Stimulated activated CD8-positive, alpha-beta memory T cell treated with anti-CD3 and anti-CD28 coated beads, Interleukin-2, amount 100 ng/mL, for 48 hours (primary cell): ENCODE data around the gene PRR29.
A peak's percentile ranks its signal among the peaks of the same experiment; 100 is the strongest.

Experiments used
- DNase-seq, 2 donors: peaks; one replicate each; pipeline ENCODE4 v3.0.0-alpha.2; 2020; ENCODE audit warnings: low read depth in 2 of 2

Gene PRR29

GRCh38 chr17:63998050-63998720 lies at the start of gene PRR29:
Gene PRR29, plus strand, starts transcription at chr17:63998351. Its CDS starts 14 bp downstream, at chr17:63998365.
- DNase-seq: peak; percentile 62

GRCh38 chr17:63948521-63948920 lies 49.6 kb upstream of the PRR29 start:
- no peak for DNase-seq

GRCh38 chr17:63949576-63950250 lies 48.4 kb upstream of the PRR29 start:
- no peak for DNase-seq

- no peak for DNase-seq
Measured at GRCh38 chr17:63950940-63951907, 46.9 kb upstream of the PRR29 start.

GRCh38 chr17:63954402-63955063 lies 43.6 kb upstream of the PRR29 start:
- DNase-seq: no peak

GRCh38 chr17:63955232-63955631 lies 42.9 kb upstream of the PRR29 start:
- DNase-seq: no peak

GRCh38 chr17:63955791-63956190 lies 42.4 kb upstream of the PRR29 start:
- DNase-seq: no peak

- no peak for DNase-seq
Measured at GRCh38 chr17:63956296-63956920, 41.7 kb upstream of the PRR29 start.

- DNase-seq: no peak
Measured at GRCh38 chr17:63960006-63960405, 38.1 kb upstream of the PRR29 start.

GRCh38 chr17:63960430-63960829 lies 37.7 kb upstream of the PRR29 start:
- no peak for DNase-seq

GRCh38 chr17:63961355-63962212 lies 36.6 kb upstream of the PRR29 start:
- DNase-seq: peak in 1 of 2 donors; percentile 55

- no peak for DNase-seq
Measured at GRCh38 chr17:63962298-63962744, 35.8 kb upstream of the PRR29 start.

- DNase-seq: no peak
Measured at GRCh38 chr17:63963123-63963522, 35.0 kb upstream of the PRR29 start.

GRCh38 chr17:63966646-63967264 lies 31.4 kb upstream of the PRR29 start:
- DNase-seq: no peak

GRCh38 chr17:63967953-63968352 lies 30.2 kb upstream of the PRR29 start:
- DNase-seq: no peak

- DNase-seq: no peak
Measured at GRCh38 chr17:63969278-63969677, 28.9 kb upstream of the PRR29 start.

- no peak for DNase-seq
Measured at GRCh38 chr17:63972796-63973195, 25.4 kb upstream of the PRR29 start, which contains the start of gene SCN4A. Gene SCN4A, minus strand, starts transcription at chr17:63972918. Its CDS starts 77 bp downstream, at chr17:63972841.

GRCh38 chr17:63973247-63973646 lies 24.9 kb upstream of the PRR29 start:
- DNase-seq: no peak

- DNase-seq: no peak
Measured at GRCh38 chr17:63973930-63974593, 24.1 kb upstream of the PRR29 start.
